GM18508 (cell line): ENCODE results near the gene CIAO3.
"Not testable (repeated sequence)": the region's sequence is repeated elsewhere in the genome, so short reads cannot be mapped to it uniquely, and the experiment has no call there.

Experiments
- ATAC-seq: cut with Tn5 transposase; IDR thresholded peaks from one replicate; pipeline ENCODE4 v1.9.1; 2021; ENCODE audit warnings: moderate number of reproducible peaks; ENCODE audit not compliant: insufficient read depth, unreplicated experiment

CIAO3 gene

DNA sequence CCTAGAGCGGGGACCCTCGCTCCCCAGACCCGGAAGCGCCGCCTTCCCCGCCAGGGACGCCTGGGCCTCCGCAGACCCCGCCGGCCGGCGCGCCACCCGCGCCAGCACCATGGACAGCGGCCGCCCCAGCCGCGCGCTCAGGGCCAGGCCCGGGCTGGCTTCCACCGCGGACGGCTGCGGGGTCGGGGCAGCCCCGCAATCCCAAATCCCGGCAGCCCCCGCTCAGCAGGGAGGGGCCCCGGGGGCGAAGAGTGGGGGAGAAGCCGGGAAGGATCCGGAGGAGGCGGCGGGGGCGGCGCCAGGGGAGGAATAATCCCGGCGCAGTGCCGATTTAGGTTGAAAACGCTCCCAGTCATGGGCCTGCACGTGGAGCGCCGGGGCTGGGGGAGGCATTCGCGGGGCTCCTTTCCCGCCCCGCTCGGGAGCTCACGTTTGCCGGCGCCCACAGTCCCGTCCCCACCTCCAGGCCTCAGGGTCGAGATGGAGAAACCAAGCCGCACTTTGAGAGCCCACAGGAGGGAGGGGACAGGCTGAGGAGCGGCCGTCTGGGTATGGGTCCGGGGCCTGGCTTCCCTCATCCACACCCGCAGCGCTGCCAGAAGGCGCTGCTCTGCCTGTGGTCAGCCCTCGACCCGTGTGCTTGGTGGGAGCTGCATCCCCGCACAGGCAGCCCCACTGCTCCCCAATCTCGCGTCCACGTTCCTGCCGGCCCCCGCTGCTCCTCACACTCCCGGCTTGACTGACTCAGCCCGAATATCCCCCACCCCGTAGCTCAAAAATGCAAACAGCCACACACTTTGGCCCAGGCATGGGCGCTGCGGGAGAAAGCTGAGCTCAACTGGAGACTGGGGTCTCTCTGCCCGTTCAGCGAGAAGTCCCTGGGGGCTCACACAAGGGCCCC lies 39.9 kb downstream of the CIAO3 start:
- ATAC-seq: no peak

GRCh38 chr16:698911-699671 lies 41.7 kb downstream of the CIAO3 start:
- no peak for ATAC-seq

- no peak for ATAC-seq
Measured at GRCh38 chr16:695355-696089, 45.3 kb downstream of the CIAO3 start.

- no peak for ATAC-seq
Measured at GRCh38 chr16:694863-695354, 45.9 kb downstream of the CIAO3 start.

DNA sequence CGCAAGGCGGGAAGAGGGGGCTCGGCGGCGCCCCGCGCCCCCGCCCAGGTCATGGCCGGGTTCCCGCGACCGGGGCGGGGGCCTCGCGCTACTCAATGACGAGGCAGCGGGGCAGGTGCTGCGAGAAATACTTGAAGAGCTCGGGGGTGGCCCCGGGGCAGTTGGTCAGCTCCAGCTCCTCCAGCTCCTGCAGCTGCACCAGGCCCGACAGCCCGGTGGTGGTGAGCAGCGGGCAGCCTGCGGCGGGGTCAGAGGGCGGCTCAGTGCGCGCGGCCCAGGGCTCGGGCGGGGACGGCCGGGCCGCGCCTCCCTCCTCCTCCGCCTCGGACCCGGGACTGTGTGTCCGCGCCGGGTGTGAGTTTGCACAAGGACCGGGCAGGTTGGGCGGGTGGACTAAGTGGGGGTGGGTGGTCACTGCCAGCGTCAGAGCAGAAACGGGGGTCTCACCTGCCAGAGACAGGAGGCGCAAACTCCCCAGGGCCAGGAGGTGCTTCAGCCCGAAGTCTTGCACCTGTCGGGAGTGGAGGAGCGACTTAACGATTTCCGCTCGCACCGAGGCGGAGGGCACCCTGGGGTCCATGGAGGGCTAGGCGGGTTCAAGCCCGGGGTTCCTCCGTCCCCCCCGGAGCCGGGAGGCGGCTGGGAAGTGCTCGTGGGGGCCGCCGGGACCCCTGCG lies 46.5 kb downstream of the CIAO3 start:
- no peak for ATAC-seq

DNA sequence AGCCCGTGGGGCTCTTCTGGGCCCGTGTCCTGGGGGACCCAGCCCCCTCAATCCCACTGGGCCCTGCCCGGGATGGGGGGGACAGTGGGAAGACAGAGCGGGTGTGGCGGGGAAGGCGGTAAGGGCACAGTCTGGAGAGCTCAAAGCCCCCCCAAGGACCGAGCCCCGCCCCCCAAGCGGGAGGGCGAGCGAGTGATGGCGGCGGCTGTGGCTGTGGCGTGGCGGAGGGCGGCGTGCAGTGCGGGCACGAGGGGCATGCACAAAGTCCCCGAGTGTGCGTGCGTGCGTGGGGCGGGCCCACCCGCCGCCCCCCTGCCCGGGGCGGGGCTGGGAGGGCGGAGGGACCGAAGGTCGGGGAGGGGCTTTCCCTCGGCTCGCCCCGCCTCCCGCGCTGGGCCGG lies 47.0 kb downstream of the CIAO3 start:
- ATAC-seq: no peak

DNA sequence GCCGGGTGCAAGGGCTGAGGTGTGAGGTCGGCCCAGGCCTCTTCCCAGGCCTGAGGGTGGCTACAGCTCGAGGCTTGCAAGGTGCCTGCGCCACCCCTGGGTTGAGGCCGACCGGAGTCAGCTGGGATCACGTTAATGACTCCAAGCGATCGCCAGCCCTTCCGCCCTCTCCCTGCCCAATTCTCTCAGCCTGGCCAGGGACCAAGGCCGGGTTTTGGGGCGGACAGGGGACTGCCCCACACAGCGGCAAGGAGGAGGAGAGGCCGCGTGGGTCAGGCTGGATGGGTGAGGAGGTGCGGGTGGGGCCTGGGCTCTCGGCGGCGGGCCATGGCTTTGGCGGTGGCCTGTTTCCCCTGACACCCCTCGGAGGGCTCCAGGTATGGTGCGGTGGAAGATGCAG lies 47.4 kb downstream of the CIAO3 start:
- no peak for ATAC-seq

- ATAC-seq: no peak
Measured at GRCh38 chr16:692356-693108, 48.3 kb downstream of the CIAO3 start.

DNA sequence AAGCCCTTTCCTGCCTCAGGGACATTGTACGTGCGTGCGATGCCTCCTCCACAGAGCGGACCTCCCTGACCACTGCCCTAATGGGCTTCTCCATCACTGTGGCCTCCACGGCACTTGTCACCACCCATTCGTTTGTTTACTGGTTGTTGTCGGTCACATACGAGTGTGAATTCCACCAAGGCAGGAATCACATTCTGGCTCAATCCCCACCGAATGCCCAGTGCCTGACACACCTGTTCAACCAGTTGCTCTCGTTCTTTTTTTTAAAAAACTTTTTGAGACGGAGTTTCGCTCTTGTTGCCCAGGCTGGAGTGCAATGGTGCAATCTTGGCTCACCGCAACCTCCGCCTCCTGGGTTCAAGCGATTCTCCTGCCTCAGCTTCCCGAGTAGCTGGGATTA lies 49.6 kb downstream of the CIAO3 start:
- not testable (repeated sequence) for ATAC-seq

- ATAC-seq: no peak
Measured at GRCh38 chr16:689175-689897, 51.5 kb downstream of the CIAO3 start.

DNA sequence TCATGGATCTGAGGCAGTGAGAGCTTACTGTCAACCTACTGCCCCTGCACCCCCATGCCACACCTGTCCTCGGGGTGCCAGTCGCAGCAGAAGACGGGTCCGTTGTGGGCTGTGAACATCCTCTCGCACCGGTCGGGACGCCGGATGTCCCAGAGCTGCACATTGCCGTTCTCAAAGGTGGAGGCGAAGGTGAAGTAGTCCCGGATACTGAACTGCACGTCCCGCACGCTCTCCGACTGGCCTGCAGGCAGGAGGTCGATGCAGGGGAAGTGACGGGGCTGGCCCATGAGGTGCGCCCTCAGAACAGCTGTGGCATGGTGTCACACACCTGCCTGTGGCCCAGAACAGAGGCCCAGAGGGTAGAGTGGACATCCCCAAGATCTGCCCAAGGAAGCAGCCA lies 53.3 kb downstream of the CIAO3 start:
- ATAC-seq: no peak

- ATAC-seq: no peak
Measured at GRCh38 chr16:686459-687260, 54.1 kb downstream of the CIAO3 start.

DNA sequence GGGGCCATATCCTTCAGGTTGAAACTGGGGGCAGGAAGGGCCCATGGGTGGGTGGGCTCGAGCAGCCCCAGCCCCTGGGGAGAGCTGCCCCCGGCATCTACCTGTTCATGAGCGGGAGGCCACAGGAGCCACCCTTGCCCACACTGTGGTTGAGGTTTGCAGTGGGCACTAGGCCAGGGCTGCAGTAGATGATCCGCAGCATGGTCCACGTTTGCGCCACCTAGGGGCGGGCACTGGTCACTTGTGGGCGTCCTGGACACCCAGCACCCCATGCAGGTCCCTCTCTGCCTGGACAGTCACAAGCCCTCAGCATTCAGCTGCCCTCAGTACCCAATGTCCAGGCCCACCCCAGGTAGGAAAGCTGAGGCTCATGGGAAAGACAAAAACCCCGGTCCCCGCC lies 54.8 kb downstream of the CIAO3 start:
- no peak for ATAC-seq

- no peak for ATAC-seq
Measured at GRCh38 chr16:684961-685696, 55.7 kb downstream of the CIAO3 start.

- ATAC-seq: peak; percentile 52
Measured at GRCh38 chr16:684071-684794, 56.6 kb downstream of the CIAO3 start, which contains the start of gene JMJD8. TSS of gene JMJD8 (minus strand) at chr16:684334. CDS start at chr16:684319, 15 bp downstream.

DNA sequence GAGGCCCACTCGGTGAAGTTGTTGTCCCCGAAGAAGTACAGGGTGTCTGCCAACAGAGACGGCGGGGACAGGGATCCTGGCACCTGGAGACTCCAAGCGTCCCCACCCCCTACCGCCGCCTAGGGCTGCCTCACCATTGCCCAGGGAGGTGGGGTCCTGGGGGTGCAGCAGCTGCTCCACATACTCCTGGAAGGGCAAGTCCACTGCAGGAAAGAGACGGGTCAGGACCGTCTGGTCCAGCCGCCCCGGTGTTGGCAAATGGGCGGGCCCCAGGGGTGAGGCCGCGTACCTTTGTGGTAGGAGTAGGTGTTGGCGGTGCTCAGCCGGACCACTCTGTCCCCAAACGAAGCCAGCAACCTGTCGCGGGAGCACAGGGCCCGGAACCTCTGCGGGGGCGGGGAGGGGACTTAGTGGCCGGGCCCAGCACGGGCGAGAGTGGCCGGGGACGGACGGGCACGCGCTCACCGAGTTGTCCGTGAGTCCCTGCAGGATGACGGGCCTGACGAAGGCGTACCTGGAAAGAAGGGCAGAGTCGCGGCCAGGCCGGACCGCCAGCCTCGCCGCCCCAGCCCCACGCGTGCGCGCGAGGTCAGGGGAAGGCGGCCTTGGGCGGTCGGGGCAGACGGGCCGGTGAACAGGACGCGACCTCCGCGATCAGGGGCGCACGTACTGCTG lies 57.3 kb downstream of the CIAO3 start:
- no peak for ATAC-seq
